GM23248 (cell line): Measurements from ENCODE around the gene FADS3.

Experiments used
- EZH2 ChIP-seq: fragments of 200-600 bp; sonication (generic); IDR thresholded peaks from 2 replicates; pipeline ENCODE4 v1.6.1; 2018; ENCODE audit warnings: antibody characterized with exemption, mild to moderate bottlenecking; ENCODE audit not compliant: insufficient read depth, poor library complexity, severe bottlenecking
- EZH2phosphoT487 ChIP-seq: fragments of 200-600 bp; sonication (generic); IDR thresholded peaks from 2 replicates; pipeline ENCODE4 v1.6.1; 2018; ENCODE audit warnings: antibody characterized with exemption, moderate library complexity, mild to moderate bottlenecking, low read depth; ENCODE audit not compliant: insufficient read depth

DNA sequence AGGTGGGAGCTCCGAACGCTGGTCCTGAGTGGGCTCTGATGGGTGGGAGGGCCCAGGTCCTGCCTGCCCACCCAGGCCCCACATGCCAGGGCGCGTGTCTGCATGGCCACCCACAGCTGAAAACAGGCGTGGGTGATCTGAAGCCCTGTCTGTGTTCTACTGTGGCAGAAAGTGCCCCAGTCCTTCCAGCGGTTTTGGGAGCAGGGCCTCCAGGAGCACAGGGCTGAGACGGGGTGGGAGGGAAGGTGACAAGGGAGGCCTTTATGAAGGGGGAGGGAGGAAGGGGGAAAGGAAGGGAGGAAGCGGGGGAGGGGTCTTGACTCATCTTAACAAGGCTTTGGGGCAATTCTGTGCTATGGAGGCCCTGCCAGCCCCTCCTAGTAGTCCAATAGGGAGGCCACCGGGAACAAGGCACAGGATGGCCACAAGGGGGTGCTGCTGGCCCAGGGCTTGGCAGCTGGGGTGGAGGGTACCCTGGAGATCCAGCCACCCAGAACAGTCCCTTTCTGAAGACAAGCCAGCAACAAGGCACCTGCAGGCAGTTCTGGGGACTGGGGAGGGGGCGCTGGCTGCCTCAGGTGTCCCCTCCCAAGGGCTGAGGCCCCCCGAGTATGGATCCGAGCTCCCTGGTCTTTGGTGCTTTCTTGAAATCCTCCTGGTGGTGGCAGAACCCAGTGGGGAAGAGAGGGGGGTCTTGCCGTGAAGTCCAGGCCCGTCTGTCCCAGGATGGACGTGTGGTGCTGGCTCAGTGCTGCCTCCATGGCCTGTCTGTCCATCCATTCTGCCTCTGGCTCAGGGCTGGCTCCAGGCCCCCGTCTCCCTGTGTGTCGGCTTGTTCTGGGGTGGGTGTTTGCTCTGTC is 6.3 kb upstream of the FADS3 start:
- TF ChIP-seq EZH2phosphoT487, result no peak
- no peak for TF ChIP-seq EZH2
